Activated CD8-positive, alpha-beta memory T cell treated with anti-CD3 and anti-CD28 coated beads, Interleukin-2, amount 50 U/mL, for 24 hours (primary cell): ENCODE measurements around the gene NIM1K.
"Not testable (repeated sequence)": the region's sequence is repeated elsewhere in the genome, so short reads cannot be mapped to it uniquely, and the experiment has no call there.

Source experiments
- DNase-seq: peaks from one replicate; pipeline ENCODE4 v3.0.0-alpha.2; 2020; ENCODE audit errors: extremely low read depth

Gene NIM1K

DNA sequence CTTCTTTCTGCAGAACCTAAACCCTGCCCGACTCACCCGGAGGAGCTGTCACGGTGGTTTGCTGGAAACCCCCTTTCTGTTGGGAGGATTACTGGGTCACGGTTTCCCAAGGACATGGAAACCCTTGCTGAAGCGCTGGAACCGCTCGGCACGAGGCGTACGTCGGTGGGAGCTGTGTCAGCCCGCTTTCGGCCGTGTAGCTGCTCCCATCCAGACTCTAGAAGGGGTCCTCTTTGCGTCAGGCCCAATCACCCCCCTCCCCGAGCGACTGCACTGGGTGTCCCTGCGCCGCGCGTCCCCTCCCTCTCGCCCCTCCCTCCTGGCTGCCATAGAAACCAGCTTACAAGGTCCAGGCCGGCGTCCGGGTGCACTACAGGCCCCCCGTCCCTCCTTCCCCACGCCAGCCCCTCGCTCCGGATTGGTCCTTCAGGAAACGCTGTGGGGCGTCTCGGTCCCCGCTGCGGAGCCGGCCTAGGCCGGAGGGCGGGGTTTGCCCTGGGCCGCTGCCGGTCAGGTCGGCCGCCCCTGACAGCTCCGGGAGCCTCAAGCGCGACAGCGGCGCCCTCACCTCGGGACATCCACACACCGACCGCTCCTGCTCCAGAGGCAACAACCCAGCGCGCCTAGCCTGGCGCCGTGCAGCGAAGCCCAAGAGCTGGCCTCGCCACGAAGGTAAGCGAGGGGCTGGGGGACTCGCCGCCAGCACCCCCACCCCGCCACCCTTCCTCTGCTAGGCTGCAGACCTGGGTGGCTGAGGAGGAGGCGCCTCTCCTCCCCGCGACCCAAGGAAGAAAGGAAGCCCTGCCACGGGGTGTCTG lies at the start of gene NIM1K:
NIM1K (plus strand) TSS at position 486 of the 818 bp plus-strand sequence. CDS start 53,551 bp downstream, outside the sequence.
- DNase-seq: no peak

DNA sequence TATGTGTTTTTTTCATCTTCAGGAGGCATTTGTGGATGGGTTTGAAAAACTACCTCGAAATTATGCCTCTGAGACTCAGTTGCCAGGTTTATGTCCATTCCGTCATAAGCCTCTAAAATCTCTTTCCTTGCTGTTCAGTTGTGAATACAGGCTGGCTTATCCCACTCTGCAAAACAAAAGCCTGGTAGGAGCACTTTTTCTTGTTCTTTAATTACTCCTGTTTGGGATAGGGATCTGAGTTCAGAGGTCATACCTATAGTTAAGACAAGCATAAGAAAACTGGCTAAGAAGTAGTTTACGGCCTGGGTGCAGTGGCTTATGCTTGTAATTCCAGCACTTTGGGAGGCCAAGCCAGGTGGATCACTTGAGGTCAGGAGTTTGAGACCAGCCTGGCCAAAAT lies 47.0 kb upstream of the NIM1K start:
- no peak for DNase-seq

DNA sequence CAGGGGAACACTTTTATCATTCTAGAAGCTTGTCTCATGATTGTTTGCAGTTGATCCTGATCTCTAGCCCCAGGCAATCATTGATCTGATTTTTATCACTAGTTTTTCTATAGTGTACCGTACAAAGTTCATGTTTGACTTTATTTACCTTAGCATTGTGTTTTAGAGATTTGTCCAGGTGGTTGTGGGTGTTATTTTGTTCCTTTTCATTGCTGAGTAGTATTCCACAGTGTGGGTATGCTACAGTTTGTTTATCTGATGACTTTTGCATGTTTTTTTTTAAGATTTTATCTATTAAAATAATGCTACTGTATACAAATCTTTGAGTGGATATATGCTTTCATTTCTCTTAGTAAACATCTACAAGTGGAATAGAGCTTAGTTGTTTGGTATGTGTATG lies 45.1 kb upstream of the NIM1K start:
- no peak for DNase-seq

DNA sequence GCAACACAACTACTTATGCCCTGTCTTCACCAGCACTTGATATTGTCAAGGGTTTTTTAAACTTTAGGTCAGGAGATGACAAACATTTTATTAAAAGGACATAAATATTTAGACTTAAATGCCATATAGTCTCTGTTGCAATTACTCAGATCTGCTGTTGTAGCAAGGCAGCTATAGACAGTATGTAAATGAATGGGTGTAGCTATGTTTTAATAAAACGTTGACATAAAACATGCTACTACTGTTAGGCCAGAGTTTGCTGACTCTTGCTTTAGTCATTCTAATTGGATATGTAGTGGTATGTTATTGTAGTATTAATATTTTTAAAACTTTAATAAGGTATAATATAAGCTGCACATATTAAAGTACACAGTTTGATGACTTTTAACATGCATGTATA lies 43.6 kb upstream of the NIM1K start:
- no peak for DNase-seq

DNA sequence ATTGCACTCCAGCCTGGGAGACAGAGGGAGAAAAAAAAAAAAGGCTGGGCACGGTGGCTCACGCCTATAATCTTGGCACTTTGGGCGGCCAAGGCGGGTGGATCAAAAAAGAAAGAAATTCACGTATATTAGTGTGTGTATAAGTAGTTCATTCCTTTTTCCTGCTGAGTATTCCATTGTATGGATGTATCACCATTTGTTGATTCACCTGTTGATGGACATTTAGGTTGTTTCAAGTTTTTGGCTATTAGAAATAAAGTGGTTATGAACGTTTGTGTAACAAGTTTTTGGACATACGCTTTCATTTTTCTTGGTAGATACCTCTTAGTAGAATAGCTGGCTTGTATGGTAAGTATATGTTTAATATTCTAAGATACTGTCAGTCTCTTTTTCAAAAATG lies 42.8 kb upstream of the NIM1K start:
- no peak for DNase-seq

DNA sequence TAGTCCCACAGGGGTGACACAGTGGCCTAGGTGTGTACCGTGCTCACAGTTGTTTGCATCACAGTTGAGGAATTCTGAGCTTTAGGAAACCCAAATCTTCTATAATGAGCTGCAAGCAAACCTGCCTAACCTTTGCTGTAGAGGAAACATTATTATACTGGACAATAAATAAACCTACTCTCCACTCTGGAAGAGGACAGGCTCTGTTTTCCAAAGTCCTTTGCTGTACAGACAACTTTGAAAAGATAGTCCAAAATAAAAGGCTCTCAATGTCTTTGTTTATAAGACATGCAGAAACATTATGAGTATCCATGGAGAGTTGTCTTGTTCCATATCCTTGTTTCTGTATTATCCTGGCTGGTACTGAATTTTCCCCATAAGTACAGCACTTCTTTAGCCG lies 42.0 kb upstream of the NIM1K start:
- DNase-seq: no peak

DNA sequence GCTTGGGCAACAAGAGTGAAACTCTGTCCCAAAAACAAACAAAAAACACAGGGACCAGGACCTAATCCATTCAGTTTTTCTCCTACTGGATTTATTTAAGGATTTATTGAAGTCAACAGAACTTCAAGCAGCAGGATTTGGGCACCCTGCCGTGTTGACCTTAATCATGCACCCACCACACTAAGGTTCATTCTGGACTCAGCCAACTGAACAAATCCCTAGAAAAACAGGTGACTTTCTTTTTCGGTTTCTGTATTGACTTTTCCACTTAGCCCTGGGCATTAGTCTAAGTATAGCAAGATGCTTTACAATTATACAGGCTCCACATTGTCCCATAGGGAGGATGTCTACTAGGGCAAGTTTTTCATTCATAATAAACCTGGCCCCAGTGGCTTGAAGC lies 41.3 kb upstream of the NIM1K start:
- DNase-seq: no peak

DNA sequence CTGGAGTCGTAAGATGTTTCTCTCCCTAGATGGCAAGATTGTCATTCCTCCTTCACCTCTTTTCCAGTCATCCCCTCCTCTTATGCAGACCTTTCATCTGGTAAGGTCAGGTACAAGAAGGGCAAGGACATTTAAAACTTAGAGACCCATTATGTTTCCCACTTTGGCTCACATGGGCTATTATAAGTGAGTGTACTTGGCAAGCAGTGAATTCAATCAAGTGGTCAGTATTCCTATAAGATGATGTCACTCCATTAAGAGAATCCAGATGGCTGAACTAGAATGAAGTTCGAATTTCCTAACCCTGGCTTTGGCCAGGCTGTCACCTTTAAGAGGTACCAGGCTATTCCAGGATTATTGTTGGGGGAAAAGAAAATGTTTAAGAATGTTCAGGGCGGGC lies 39.1 kb upstream of the NIM1K start:
- DNase-seq: no peak

DNA sequence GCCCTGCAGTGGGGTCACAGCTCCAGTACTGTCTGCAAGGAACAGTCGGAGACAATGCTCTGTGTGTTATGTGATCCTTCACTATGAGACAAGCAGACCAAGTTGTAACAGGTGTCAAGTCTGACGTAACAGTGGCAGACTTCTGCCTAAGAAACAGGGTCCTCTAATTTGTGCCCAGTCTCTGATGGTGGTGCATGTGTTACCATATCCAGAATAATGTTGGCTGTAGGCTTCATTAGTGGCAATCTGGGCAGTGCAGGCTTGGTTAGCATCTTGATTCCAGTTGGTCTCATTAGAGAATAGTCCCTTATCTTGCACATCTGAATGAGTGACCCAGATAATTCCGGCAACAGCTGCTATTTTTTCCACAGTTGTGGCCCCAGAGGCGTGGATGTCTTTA lies 37.6 kb upstream of the NIM1K start:
- no peak for DNase-seq

DNA sequence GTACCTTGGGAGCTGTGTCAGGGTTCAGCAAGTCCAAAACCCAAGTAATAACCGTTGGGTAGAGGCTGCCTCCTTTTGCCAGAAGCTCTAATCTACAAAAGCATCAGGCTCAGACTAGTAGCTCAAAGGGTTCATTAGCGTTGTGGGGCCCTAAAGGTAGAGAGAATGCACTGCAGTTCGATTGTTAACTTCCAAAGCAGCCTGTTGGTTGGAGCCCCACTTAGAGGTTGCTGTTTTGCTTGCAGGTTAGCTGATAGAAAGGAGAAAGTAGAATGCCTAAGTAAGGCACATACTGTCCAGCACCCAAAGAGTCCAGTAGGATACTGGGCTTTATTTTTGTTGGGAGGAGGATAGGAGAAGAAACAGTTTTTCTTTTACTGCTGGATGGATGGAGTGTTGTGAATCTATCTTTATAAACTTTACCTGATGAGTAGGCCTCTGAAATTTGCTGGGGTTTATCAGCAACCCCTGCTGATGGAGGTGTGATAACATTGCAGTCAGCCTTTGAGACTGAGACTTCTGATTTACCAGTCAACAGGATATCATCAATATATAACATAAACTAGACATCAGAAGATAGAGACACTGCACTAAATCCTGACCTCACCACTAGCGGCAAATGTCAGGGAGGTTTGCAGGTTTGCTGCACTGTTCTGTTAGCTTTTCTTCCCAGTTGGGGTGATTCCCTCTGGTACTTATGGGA lies 36.5 kb upstream of the NIM1K start:
- DNase-seq: no peak

DNA sequence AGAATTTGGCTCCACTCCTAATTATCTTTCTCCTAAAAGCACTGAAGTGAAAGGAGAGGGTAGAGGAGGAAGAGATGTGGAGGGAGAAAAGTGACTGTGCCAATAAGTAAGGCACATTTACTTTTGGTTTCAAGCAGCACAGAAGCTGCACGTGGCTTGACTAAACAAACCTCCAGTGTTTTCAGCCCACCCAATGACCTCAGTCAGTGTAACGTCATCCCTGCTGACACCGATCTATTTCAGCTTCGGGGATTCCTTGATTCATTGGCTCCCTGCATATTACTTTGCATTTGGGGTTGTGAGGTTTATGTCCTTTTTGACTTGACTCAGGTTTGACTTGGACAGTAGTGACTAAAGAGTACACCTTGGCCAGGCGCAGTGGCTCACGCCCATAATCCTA lies 35.6 kb upstream of the NIM1K start:
- DNase-seq: no peak

DNA sequence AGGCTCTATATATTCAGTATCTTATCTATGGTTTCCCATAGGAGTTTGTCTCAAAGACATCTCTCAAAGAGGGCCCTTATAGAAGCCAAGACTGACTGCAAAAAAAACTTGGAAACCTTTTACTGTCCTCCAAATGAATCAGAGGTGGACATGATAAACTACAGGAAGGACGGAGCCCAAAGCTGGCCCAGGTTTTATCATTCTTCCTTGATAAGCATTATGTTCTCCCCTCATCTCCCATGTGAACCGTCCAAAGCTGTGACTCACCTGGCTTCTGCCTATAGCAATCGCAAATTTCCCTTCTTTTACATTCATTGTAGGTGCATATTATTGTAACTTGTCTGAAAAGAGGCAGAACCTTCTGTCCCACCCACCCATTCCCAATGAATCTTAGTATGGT lies 35.0 kb upstream of the NIM1K start:
- no peak for DNase-seq

DNA sequence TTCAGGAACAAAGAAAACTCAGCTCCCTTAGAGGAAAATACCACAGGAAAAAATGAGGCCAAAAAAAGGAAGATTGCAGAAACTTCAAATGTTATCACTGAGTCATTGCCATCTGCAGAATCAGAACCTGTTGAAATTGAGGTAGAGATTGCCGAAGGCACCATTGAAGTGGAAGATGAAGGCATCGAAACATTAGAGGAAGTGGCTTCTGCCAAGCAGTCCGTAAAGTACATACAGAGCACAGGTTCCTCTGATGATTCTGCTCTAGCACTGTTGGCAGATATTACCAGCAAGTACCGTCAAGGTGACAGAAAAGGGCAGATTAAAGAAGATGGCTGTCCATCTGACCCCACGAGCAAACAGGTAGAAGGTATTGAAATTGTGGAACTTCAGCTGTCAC lies 30.8 kb upstream of the NIM1K start:
- no peak for DNase-seq

DNA sequence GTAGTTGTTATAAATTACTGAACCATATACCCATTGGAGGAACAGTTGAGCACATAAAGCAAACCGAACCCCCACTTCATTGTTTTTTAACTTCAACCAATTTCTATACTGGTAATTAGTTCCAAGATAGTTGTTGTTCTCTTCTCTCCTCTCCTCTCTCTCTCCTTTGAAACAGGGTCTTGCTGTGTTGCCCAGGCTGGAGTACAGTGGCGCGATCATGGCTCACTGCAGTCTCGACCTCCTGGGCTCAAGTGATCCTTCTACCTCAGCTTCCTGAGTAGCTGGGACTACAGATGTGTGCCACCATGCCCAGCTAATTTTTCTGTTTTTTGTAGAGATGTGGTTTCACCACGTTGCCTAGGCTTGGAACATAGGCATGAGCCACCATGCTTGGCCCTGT lies 27.2 kb upstream of the NIM1K start:
- not testable (repeated sequence) for DNase-seq

DNA sequence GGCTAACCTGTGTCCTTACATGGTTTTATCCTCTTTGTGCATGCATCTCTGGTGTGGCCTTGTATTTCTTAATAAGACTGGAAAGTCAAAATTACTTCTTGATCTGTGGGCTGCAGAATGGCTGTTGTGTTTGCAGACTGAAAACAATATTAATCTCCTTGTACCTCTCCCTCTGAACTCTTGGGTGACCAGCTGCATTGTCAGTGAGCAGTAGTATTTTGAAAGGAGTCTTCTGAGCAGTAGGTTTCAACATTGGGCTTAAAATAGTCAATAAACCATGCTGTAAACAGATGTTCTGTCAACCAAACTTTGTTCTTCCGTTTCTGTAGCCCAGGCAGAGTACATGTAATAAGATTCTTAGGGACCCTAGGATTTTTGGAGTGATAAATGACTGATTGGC lies 26.7 kb upstream of the NIM1K start:
- DNase-seq: no peak

DNA sequence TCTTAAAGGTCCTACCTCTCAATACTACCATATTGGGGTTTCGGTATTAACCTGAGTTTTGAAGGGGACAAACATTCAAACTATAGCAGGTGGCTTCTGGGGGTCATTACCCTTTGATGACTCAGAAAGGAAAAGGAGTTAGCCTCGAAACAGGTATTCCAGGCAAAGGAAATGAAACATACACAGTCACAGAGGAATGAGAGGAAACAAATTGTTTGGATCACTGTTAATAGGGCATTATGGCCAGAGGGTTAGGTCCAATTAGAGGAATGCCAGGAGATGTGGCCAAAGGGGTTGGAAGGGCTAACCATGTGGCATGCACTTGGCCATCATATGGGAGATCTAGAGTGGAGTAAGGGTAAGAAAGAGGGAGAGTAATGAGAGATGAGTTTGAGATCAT lies 23.9 kb upstream of the NIM1K start:
- no peak for DNase-seq

DNA sequence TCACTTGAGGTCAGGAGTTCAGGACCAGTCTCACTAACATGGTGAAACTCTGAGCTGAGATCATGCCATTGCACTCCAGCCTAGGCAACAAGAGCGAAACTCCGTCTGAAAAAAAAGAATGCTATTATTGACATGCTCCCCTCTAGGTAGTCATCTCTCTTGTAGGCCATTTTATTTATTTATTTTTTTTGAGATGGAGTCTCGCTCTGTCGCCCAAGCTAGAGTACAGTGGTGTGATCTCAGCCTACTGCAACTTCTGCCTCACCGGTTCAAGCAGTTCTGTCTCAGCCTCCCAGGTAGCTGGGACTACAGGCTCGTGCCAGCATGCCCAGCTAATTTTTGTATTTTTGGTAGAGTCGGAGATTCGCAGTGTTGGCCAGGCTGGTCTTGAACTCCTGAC lies 20.6 kb upstream of the NIM1K start:
- DNase-seq: no peak

DNA sequence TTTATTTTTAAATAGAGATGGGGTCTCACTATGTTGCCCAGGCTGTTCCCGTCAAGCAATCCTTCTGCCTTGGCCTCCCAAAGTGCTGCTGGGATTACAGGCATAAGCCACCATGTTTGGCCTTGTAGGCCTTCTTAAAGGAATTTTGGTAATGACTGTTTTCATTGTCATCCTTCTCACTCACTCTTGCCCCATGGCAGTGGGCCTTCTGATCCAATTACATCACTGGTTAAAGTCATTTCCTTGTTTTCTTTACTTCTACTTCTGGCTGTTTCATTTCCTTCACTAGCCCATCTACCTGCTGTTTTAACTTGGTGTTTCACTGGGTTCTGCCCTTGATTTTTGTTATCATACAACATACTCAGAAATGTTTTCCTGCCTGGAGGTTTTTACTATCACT lies 20.1 kb upstream of the NIM1K start:
- no peak for DNase-seq

DNA sequence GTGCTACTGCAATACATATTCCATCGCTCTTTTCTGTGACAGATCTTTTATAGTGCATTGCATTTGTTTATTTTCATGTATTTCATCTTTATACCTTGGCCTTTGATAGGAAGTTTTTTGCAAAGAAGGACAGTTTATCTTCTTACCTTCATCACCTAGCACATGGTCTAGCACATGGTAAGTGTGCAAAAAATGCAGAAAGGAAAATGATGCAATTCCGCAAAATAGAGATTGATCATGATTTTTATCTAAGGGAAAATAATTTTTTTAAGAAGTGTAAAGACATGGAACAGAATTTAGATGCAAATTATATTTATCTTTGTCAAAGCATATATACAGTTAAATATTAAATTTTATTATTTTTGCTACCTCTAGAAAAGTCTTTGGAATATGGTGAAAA lies 19.2 kb upstream of the NIM1K start:
- DNase-seq: no peak

DNA sequence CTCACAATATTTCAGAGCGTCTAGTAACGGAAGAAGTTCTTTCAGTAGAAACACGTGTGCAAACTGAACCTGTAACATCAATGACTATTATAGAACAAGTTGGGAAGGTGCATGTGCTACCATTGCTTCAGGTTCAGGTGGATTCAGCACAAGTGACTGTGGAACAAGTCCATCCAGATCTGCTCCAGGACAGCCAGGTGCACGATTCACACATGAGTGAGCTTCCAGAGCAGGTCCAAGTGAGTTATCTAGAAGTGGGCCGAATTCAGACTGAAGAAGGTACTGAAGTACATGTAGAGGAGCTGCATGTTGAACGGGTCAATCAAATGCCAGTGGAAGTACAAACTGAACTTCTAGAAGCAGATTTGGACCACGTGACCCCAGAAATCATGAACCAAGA lies 17.4 kb upstream of the NIM1K start:
- DNase-seq: no peak

DNA sequence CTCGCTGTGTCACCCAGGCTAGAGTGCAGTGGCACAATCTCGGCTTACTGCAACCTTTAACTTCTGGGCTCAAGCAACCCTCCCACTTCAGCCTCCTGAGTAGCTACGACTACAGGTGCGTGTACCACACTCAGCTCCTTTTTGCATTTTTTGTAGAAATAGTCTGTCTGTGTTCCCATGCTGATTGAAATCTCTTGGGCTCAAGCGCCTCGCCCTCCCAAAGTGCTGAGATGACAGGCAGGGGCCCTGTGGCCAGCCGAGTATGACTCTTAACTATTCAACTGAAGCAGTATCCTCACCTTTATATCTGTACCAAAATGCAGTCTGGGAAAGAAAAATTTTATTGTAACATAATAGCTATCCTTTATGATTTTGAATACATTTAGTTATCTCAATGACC lies 12.2 kb upstream of the NIM1K start:
- no peak for DNase-seq

DNA sequence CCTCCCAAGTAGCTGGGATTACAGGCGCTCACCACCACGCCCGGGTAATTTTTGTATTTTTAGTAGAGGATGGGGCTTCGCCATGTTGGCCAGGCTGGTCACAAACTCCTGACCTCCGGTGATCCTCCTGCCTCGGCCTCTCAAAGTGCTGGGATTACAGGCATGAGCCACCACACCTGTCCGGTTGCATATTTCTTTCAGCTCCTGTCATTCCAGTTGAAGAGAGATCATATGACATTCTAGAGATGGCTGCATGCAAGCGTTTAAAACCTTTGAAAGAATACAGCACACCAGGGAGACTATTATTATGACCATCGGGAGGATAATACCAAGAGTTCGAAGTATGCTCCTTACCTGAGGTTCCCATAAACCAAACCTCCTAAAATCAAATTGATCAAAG lies 9.6 kb upstream of the NIM1K start:
- DNase-seq: no peak

DNA sequence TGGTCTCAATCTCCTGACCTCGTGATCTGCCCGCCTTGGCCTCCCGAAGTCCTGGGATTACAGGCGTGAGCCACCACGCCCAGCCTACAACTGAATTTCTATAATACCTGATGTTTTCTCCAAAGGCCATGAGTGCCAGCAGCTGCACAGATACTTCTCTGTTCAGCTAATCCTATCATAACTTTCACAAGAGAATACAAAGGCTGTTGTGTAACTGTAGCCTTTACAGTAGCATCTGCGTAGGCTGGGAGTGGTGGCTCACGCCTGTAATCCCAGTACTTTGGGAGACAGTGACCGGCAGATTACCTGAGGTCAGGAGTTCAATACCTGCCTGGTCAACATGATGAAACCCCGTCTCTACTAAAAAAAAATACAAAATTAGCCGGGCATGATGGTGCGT lies 8.9 kb upstream of the NIM1K start:
- not testable (repeated sequence) for DNase-seq
